HEK293 (cell line): Measurements from ENCODE around the gene TUBGCP6.
A peak's percentile ranks its signal among the peaks of the same experiment; 100 is the strongest.

ENCODE experiments used
- CTCF ChIA-PET: fragments of 350-600 bp; formaldehyde crosslinking; extraction: SDS; loops from one replicate; lab custom pipeline; 2021; ENCODE audit warnings: antibody characterized with exemption; lab: Yijun Ruan, JAX
- POLR2A ChIA-PET: fragments of 300-600 bp; formaldehyde crosslinking; extraction: SDS; loops from one replicate; lab custom pipeline; 2020; ENCODE audit warnings: antibody characterized with exemption, inconsistent platforms; lab: Yijun Ruan, JAX
- H3K27ac ChIP-seq: fragments of 200-500 bp; sonication (Bioruptor generic); 2 replicates; pipeline ENCODE4 v1.5.1; 2014; ENCODE audit warnings: low read depth, low read length, control low read depth, inconsistent platforms; ENCODE audit errors: extremely low read depth
- H3K36me3 ChIP-seq, 2 experiments: fragments of 200-500 bp in 1 of 2; sonication (Bioruptor generic) in 1 of 2; 1 replicate in 1 of 2; 2 replicates in 1 of 2; pipeline ENCODE4 v1.5.1; 2014 to 2017; ENCODE audit warnings: inconsistent platforms in 2 of 2, low read length in 2 of 2; ENCODE audit not compliant: control insufficient read depth in 2 of 2, insufficient read depth in 1 of 2
- H3K4me1 ChIP-seq: fragments of 200-500 bp; sonication (Bioruptor generic); 2 replicates; pipeline ENCODE4 v1.5.1; 2014; ENCODE audit warnings: mild to moderate bottlenecking, low read length, inconsistent platforms; ENCODE audit not compliant: control insufficient read depth, insufficient read depth
- H3K4me3 ChIP-seq: 2 replicates; pipeline ENCODE4 v1.5.1; 2011; ENCODE audit warnings: low read depth, mild to moderate bottlenecking, control low read depth, low read length, moderate library complexity
- H3K9me3 ChIP-seq: fragments of 200-500 bp; sonication (Bioruptor generic); 2 replicates; pipeline ENCODE4 v1.5.1; 2014; ENCODE audit warnings: low read depth, low read length, inconsistent platforms; ENCODE audit not compliant: control insufficient read depth, insufficient read depth
- BCL11A ChIP-seq: fragments of 450-650 bp; formaldehyde crosslinking; IDR thresholded peaks from 2 replicates; pipeline ENCODE4 v1.5.1; 2016; ENCODE audit warnings: low read depth, missing biosample characterization, missing genetic modification characterization
- EGR2 ChIP-seq: fragments of 450-650 bp; formaldehyde crosslinking; IDR thresholded peaks from 2 replicates; pipeline ENCODE4 v1.5.1; 2016; ENCODE audit warnings: low read depth, missing biosample characterization, missing genetic modification characterization
- GLIS2 ChIP-seq: fragments of 450-650 bp; formaldehyde crosslinking; IDR thresholded peaks from 2 replicates; pipeline ENCODE4 v1.5.1; 2016; ENCODE audit warnings: missing biosample characterization, missing genetic modification characterization
- KLF1 ChIP-seq: fragments of 450-650 bp; formaldehyde crosslinking; IDR thresholded peaks from 2 replicates; pipeline ENCODE4 v1.5.1; 2016; ENCODE audit warnings: missing biosample characterization, missing genetic modification characterization
- KLF16 ChIP-seq: fragments of 450-650 bp; formaldehyde crosslinking; IDR thresholded peaks from 2 replicates; pipeline ENCODE4 v1.5.1; 2017; ENCODE audit warnings: missing biosample characterization, missing genetic modification characterization
- KLF8 ChIP-seq: fragments of 450-650 bp; formaldehyde crosslinking; IDR thresholded peaks from 2 replicates; pipeline ENCODE4 v1.5.1; 2016; ENCODE audit warnings: missing biosample characterization, missing genetic modification characterization
- MYNN ChIP-seq: fragments of 450-650 bp; formaldehyde crosslinking; IDR thresholded peaks from 2 replicates; pipeline ENCODE4 v1.5.1; 2016; ENCODE audit warnings: missing biosample characterization, missing genetic modification characterization, borderline replicate concordance
- OVOL3 ChIP-seq: fragments of 450-650 bp; formaldehyde crosslinking; IDR thresholded peaks from 2 replicates; pipeline ENCODE4 v1.5.1; 2016; ENCODE audit warnings: missing biosample characterization, missing genetic modification characterization
- REPIN1 ChIP-seq: fragments of 450-650 bp; formaldehyde crosslinking; IDR thresholded peaks from 2 replicates; pipeline ENCODE4 v1.5.1; 2017; ENCODE audit warnings: missing biosample characterization, missing genetic modification characterization, low read depth
- SCRT2 ChIP-seq: fragments of 450-650 bp; formaldehyde crosslinking; IDR thresholded peaks from 2 replicates; pipeline ENCODE4 v1.5.1; 2016; ENCODE audit warnings: missing biosample characterization, missing genetic modification characterization
- ZBTB17 ChIP-seq: fragments of 450-650 bp; formaldehyde crosslinking; IDR thresholded peaks from 2 replicates; pipeline ENCODE4 v1.5.1; 2016; ENCODE audit warnings: missing biosample characterization, missing genetic modification characterization
- ZBTB21 ChIP-seq: fragments of 450-650 bp; formaldehyde crosslinking; IDR thresholded peaks from 2 replicates; pipeline ENCODE4 v1.5.1; 2017; ENCODE audit warnings: missing biosample characterization, missing genetic modification characterization
- ZBTB44 ChIP-seq: fragments of 450-650 bp; IDR thresholded peaks from 2 replicates; pipeline ENCODE4 v1.5.1; 2018; ENCODE audit warnings: missing biosample characterization, mild to moderate bottlenecking, missing genetic modification characterization
- ZFHX2 ChIP-seq: fragments of 450-650 bp; formaldehyde crosslinking; conservative IDR thresholded peaks from 2 replicates; pipeline ENCODE4 v1.5.1; 2016; ENCODE audit warnings: missing biosample characterization, missing genetic modification characterization
- ZNF223 ChIP-seq: fragments of 450-650 bp; formaldehyde crosslinking; IDR thresholded peaks from 2 replicates; pipeline ENCODE4 v1.5.1; 2016; ENCODE audit warnings: missing biosample characterization, missing genetic modification characterization
- ZNF354C ChIP-seq: fragments of 450-650 bp; formaldehyde crosslinking; IDR thresholded peaks from 2 replicates; pipeline ENCODE4 v1.5.1; 2016; ENCODE audit warnings: missing biosample characterization, missing genetic modification characterization, low read depth, borderline replicate concordance
- ZNF398 ChIP-seq: fragments of 450-650 bp; formaldehyde crosslinking; IDR thresholded peaks from 2 replicates; pipeline ENCODE4 v1.5.1; 2017; ENCODE audit warnings: missing biosample characterization, missing genetic modification characterization
- ZNF530 ChIP-seq: fragments of 450-650 bp; formaldehyde crosslinking; IDR thresholded peaks from 2 replicates; pipeline ENCODE4 v1.5.1; 2016; ENCODE audit warnings: low read depth, missing biosample characterization, missing genetic modification characterization
- ZNF600 ChIP-seq: fragments of 450-650 bp; formaldehyde crosslinking; IDR thresholded peaks from 2 replicates; pipeline ENCODE4 v1.5.1; 2016; ENCODE audit warnings: missing biosample characterization, missing genetic modification characterization
- ZNF837 ChIP-seq: fragments of 450-650 bp; formaldehyde crosslinking; IDR thresholded peaks from 2 replicates; pipeline ENCODE4 v1.5.1; 2016; ENCODE audit warnings: missing biosample characterization, missing genetic modification characterization
- ZNF843 ChIP-seq: fragments of 450-650 bp; formaldehyde crosslinking; IDR thresholded peaks from 2 replicates; pipeline ENCODE4 v1.5.1; 2016; ENCODE audit warnings: missing biosample characterization, missing genetic modification characterization
- TF ChIP-seq, protein P1 (sequence below): fragments of 450-650 bp; formaldehyde crosslinking; IDR thresholded peaks from 2 replicates; pipeline ENCODE4 v1.5.1; 2016; ENCODE audit warnings: missing biosample characterization, missing genetic modification characterization

Gene TUBGCP6

GRCh38 chr22:50275181-50276055 is 30.6 kb upstream of the TUBGCP6 start:
- peaks cover 0 to 61% of the 10 kb centered on the region in 2 experiments; a peak in 2 of 3 replicates for H3K36me3 ChIP-seq
- H3K9me3 ChIP-seq: no peaks in the 10 kb centered on the region
- TF ChIP-seq EGR2 (tag by site-specific recombination) (peak; percentile 29; the same call in 1 of the 2 replicates), BCL11A (tag by site-specific recombination) (peak; percentile 59; the same call in 1 of the 2 replicates), ZFHX2 (peak; percentile 57), KLF8 (tag by site-specific recombination) (peak; percentile 26; the same call in 1 of the 2 replicates), ZBTB44 (tag by site-specific recombination) (no peak), GLIS2 (peak; percentile 58), KLF1 (tag by site-specific recombination) (peak; percentile 89), ZNF837 (tag by site-specific recombination) (no peak)
- TF ChIP-seq, protein P1, sequence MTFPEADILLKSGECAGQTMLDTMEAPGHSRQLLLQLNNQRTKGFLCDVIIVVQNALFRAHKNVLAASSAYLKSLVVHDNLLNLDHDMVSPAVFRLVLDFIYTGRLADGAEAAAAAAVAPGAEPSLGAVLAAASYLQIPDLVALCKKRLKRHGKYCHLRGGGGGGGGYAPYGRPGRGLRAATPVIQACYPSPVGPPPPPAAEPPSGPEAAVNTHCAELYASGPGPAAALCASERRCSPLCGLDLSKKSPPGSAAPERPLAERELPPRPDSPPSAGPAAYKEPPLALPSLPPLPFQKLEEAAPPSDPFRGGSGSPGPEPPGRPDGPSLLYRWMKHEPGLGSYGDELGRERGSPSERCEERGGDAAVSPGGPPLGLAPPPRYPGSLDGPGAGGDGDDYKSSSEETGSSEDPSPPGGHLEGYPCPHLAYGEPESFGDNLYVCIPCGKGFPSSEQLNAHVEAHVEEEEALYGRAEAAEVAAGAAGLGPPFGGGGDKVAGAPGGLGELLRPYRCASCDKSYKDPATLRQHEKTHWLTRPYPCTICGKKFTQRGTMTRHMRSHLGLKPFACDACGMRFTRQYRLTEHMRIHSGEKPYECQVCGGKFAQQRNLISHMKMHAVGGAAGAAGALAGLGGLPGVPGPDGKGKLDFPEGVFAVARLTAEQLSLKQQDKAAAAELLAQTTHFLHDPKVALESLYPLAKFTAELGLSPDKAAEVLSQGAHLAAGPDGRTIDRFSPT (tag by site-specific recombination): peak; percentile 41; the same call in 1 of the 2 replicates
- no peak overlapping the region for H3K4me3 ChIP-seq
- H3K4me1 ChIP-seq: peaks cover 13% of the 10 kb centered on the region
- ChIA-PET CTCF (interaction anchor here (0.6 to 6.3 kb wide), 19 partner anchors 12 to 346 kb away, joined by 3 to 42 read pairs (median 4); no protein-coding TSS in a partner anchor), POLR2A (interaction anchor here (1.8 to 2.0 kb wide), 2 partner anchors 54 to 66 kb away, joined by 4 to 5 read pairs; no protein-coding TSS in a partner anchor)
- H3K27ac ChIP-seq: no peak overlapping the region

DNA sequence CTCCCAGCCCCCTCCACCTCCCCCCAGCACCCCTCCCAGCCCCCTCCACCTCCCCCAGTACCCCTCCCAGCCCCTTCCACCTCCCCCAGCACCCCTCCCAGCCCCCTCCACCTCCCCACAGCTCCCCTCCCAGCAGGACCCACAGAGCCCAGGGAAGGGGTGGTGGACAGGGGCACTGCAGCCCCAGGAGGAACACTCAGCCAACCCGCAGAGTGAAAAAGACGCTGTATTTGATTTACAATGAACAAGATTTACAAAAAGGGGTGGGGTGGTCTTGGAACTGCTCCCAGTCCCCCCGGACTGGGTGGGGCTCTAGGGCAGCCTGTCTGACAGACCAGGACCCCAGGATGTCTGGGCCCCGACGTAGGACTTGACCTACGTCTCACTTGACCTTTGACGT is 29.9 kb upstream of the TUBGCP6 start:
- CTCF ChIA-PET: interaction anchor here (0.6 to 6.3 kb wide), 10 partner anchors 12 to 347 kb away, joined by 3 to 42 read pairs (median 4); no protein-coding TSS in a partner anchor
- POLR2A ChIA-PET: interaction anchor here (1.8 kb wide), 1 partner anchor 67 kb away, joined by 5 read pairs; no protein-coding TSS in a partner anchor
- peaks cover 0 to 54% of the 10 kb centered on the region in 2 experiments; a peak in 2 of 3 replicates for H3K36me3 ChIP-seq

DNA sequence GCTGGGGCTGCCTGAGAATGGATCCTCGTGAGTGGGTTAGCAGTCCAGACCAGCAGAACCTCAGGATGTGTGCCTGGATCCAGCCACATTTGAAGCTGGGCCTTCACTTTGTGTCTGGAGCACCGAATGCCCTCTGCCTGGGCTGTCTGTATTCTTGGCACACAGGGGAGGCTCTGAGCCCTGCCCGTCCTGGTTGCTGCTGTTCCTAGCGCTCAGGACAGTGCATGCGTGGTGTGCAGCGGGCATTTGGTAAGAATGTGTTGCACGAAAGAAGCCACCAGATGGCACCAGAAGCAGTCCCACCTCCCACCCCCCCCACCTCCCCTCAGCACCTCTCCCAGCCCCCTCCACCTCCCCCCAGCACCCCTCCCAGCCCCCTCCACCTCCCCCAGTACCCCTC is 29.5 kb upstream of the TUBGCP6 start:
- peaks cover 14% of the 10 kb centered on the region for H3K4me1 ChIP-seq
- POLR2A ChIA-PET: no interaction called here
- CTCF ChIA-PET: interaction anchor here (0.6 to 6.3 kb wide), 7 partner anchors 11 to 67 kb away, joined by 3 to 42 read pairs (median 4); partner anchors contain the start of gene TUBGCP6

More for the DNA sequence above, 29.9 kb upstream of the TUBGCP6 start:
- no peaks in the 10 kb centered on the region for H3K9me3 ChIP-seq
- peaks cover 14% of the 10 kb centered on the region for H3K4me1 ChIP-seq
- TF ChIP-seq ZBTB21 (tag by site-specific recombination) (no peak), MYNN (tag by site-specific recombination) (no peak), KLF1 (tag by site-specific recombination) (peak; percentile 76), OVOL3 (tag by site-specific recombination) (no peak), ZNF530 (no peak), KLF16 (tag by site-specific recombination) (no peak), SCRT2 (tag by site-specific recombination) (no peak)
- no peak overlapping the region for H3K4me3 ChIP-seq
- H3K27ac ChIP-seq: no peak overlapping the region

More for the DNA sequence above, 29.5 kb upstream of the TUBGCP6 start:
- H3K4me3 ChIP-seq: no peak overlapping the region
- peaks cover 0 to 50% of the 10 kb centered on the region in 2 experiments; a peak in 2 of 3 replicates for H3K36me3 ChIP-seq
- no peaks in the 10 kb centered on the region for H3K9me3 ChIP-seq
- TF ChIP-seq ZBTB17 (peak; percentile 36; the same call in 1 of the 2 replicates), ZNF398 (tag by site-specific recombination) (0 out of 2 replicates have a peak, but pooled peaks have one; percentile 9), ZBTB44 (tag by site-specific recombination) (peak; percentile 47; the same call in 1 of the 2 replicates), REPIN1 (no peak), ZNF354C (no peak), ZNF843 (tag by site-specific recombination) (no peak), ZNF600 (tag by site-specific recombination) (peak; percentile 41; the same call in 1 of the 2 replicates), ZNF223 (tag by site-specific recombination) (no peak)
- no peak overlapping the region for H3K27ac ChIP-seq
